ENCODE measurements around the gene VAPB. TPM values are rescaled to one million over a fixed set of nuclear protein-coding genes. Genes with fewer than 3 reads are reported as not detected.

The VAPB gene
- total RNA-seq, 1 donor from 2014 or later: 13.0 TPM

DNA sequence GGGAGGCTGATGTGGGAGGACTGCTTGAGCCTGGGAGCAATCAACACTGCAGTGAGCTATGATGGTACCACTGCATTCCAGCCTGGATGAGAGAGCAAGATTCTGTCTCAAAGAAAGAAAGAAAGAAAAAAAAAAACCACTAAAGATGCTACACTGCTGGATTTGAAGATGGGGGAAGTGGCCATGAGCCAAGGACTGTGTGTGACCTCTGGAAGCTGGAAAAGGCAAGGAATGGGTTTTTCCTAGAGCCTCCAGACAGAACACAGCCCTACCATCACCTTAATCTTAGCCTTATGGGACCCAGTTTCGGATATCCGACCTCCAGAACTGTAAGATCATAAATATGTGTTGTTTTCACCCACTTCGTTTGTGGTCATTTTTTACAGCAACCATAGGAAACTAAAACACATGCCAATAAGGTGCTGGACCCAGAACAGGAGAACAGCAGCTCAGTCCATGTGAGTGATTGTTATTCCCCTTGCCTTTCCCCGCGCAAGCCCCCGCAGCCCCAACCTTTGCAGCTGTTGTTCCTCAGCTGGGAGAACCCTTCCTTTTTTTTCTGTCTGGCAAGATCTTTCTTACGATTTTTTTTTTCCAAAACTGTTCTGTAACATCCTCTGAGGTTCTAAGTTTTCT lies 11.1 kb upstream of the VAPB start:
- no peak overlapping the region for H3K4me3 ChIP-seq (ENCODE audit: low read depth, low read length)
- TF ChIP-seq, protein P1, sequence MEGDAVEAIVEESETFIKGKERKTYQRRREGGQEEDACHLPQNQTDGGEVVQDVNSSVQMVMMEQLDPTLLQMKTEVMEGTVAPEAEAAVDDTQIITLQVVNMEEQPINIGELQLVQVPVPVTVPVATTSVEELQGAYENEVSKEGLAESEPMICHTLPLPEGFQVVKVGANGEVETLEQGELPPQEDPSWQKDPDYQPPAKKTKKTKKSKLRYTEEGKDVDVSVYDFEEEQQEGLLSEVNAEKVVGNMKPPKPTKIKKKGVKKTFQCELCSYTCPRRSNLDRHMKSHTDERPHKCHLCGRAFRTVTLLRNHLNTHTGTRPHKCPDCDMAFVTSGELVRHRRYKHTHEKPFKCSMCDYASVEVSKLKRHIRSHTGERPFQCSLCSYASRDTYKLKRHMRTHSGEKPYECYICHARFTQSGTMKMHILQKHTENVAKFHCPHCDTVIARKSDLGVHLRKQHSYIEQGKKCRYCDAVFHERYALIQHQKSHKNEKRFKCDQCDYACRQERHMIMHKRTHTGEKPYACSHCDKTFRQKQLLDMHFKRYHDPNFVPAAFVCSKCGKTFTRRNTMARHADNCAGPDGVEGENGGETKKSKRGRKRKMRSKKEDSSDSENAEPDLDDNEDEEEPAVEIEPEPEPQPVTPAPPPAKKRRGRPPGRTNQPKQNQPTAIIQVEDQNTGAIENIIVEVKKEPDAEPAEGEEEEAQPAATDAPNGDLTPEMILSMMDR (conservative IDR thresholded peaks at IDR 0.05; ENCODE audit: low read depth, low read length): no peak
- DNase-seq (ENCODE audit: low read depth): no peak

DNA sequence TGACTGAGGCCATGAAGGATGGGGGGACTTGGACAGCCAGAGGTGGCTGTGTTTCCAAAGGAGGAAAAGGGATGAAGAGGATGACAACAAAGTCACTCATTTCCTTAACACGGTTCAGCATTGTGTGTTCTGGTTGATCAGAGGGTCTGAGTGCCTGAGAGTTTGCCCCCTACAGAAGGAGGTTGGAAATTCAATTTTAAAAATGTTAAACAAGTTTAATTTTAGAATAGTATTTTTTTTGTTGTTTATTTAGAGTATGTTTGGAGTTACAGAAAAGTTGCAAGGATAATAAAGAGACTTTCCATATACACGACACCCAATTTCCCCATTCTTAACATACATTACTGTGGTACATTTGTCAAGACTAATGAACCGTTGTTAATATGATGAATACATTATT lies 10.3 kb upstream of the VAPB start:
- DNase-seq (ENCODE audit: low read depth): no peak
- H3K4me3 ChIP-seq (ENCODE audit: low read depth, low read length): no peak overlapping the region
- TF ChIP-seq, protein P1 (conservative IDR thresholded peaks at IDR 0.05; ENCODE audit: low read depth, low read length): no peak

DNA sequence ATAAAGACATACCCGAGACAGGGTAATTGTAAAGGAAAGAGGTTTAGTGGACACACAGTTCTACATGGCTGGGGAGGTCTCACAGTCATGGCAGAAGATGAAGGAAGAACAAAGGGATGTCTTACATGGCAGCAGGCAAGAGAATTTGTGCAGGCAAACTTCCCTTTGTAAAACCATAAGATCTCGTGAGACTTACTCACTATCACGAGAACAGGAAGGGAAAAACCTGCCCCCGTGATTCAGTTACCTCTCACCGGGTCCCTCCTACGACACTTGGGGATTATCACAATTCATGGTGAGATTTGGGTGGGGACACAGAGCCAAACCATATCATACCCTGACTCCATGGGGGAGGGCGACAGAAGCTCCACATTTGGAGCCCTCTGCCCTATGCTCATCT lies 7.4 kb upstream of the VAPB start:
- no peak overlapping the region for H3K4me3 ChIP-seq (ENCODE audit: low read depth, low read length)
- TF ChIP-seq, protein P1 (conservative IDR thresholded peaks at IDR 0.05; ENCODE audit: low read depth, low read length): no peak
- DNase-seq (ENCODE audit: low read depth): no peak

DNA sequence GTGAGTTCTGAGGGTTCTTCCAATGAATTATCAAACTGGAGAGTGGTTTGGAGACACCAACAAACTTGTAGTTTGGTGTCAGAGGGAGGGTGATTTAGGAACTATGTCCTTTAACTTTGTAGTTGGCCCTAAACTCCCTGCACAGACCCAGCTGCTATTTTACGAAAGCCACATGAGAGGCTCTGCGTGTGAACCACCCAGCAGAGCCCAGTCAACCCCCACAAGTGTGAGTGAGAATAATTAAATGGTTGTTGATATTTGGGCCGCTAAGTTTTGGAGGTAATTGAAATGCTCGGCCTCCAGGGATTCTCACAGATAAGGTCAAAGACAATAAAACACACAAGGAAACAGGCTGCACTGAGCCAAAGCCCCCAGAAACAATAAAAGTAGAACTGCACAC lies 6.9 kb upstream of the VAPB start:
- TF ChIP-seq, protein P1 (conservative IDR thresholded peaks at IDR 0.05; ENCODE audit: low read depth, low read length): no peak
- DNase-seq (ENCODE audit: low read depth): no peak
- no peak overlapping the region for H3K4me3 ChIP-seq (ENCODE audit: low read depth, low read length)

DNA sequence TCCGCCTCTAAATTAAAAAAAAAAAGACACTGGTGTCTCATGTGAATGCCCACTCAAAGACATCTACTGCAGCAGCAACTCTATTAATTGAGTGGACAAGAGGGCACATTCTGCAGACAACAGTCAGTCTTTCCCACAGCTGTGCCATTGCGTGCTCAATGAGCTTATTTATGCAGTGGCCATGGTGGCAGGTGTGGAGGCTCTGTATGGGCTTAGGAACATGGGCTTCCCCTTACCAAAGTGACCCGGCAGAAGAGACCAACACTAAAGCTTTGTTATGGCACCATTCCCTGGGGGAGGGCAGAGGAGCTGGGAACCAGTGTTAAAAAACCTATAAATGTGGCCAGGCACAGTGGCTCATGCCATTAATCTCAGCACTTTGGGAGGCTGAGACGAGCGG lies 4.2 kb upstream of the VAPB start:
- TF ChIP-seq, protein P1 (conservative IDR thresholded peaks at IDR 0.05; ENCODE audit: low read depth, low read length): no peak
- DNase-seq (ENCODE audit: low read depth): no peak
- no peak overlapping the region for H3K4me3 ChIP-seq (ENCODE audit: low read depth, low read length)

DNA sequence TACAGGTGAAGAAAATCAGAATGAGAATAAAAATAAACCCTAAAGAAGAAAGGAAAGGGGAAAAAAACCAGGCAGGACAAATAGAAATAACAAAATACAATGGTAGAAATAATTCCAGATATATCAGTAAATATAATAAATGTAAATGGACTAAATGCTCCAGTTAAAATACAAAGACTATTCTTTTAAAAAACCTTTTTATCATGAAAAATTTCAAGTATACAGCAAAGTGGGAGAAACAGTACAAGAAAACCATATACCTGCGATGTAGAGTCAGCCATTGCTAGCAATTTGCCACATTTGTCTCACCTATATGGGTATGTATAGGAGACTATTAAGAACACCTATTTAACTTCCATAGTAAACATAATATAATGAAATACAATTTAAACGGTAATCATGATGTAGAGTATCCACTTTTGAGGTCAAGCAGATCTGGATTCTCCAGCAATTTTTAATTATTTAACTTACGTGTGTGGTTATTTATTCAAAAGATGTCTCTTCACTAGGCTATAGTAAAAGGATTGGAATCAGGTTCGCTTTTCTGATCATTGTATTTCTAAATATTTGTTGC lies 914 bp upstream of the VAPB start:
- TF ChIP-seq, protein P1 (conservative IDR thresholded peaks at IDR 0.05; ENCODE audit: low read depth, low read length): no peak
- H3K4me3 ChIP-seq (ENCODE audit: low read depth, low read length): peak overlapping the region; percentile 55
- no peak for DNase-seq (ENCODE audit: low read depth)

All from epithelial cell of proximal tubule (primary cell).